GM21786 (cell line): ENCODE results near the gene ENTPD6.
A peak's percentile ranks its signal among the peaks of the same experiment; 100 is the strongest.
"Not testable (repeated sequence)": the region's sequence is repeated elsewhere in the genome, so short reads cannot be mapped to it uniquely, and the experiment has no call there.

ENCODE experiments used
- ATAC-seq: cut with Tn5 transposase; IDR thresholded peaks from one replicate; pipeline ENCODE4 v1.9.1; 2021; ENCODE audit not compliant: unreplicated experiment

The ENTPD6 gene

DNA sequence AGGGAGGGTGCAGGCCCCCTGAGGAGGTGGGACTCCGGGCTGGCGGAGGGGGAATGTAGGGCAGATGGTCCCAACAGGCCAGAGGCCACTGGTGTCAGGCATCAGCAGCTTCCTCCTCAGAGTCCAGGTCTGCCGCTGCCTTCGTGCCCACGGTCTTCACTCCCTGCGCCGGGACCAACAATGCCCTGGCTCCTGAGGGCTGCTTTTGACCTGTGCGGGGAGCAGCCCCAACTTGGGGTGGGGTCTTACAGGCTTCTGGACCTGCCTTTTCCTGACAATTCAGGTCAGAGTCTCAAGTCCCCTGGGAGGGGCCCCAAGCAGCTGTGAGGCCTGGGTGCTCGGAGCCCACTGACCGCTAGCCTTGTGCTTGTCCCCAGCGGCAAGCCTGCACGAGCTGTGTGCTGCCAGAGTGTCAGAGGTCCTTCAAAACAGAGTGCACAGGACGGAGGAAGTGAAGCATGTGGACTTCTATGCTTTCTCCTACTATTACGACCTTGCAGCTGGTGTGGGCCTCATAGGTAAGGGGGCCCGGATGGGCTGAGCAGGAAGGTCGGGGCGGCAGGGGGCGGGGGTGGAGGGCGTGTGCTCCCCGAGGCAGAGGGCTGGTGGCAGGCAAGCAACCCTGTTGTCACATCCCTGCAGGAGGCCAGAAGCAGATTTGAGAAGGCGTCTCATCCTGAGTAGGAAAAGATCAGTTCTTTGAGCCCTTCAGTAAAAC, 27.1 kb downstream of the ENTPD6 start:
- ATAC-seq: no peak

- ATAC-seq: no peak
Observed at GRCh38 chr20:25223179-25223661, 27.7 kb downstream of the ENTPD6 start.

- no peak for ATAC-seq
Observed at GRCh38 chr20:25223765-25224720, 28.5 kb downstream of the ENTPD6 start.

DNA sequence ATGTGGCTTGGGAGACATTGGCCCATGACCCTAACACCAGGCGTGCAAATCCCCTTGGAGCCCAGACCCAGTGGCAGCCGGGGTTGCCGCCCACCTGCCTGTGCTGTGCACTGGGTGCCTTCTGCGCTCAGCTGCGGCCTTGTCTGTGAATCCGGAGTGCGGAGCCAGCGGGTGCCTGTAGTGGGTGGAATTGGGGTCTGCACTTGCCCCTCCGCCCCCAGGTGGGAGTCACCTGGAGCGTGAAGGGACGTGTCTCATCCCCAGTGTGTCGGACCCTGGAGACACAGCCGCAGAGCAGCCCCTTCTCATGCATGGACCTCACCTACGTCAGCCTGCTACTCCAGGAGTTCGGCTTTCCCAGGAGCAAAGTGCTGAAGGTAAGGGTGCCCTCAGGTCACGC, 29.4 kb downstream of the ENTPD6 start:
- ATAC-seq: no peak

DNA sequence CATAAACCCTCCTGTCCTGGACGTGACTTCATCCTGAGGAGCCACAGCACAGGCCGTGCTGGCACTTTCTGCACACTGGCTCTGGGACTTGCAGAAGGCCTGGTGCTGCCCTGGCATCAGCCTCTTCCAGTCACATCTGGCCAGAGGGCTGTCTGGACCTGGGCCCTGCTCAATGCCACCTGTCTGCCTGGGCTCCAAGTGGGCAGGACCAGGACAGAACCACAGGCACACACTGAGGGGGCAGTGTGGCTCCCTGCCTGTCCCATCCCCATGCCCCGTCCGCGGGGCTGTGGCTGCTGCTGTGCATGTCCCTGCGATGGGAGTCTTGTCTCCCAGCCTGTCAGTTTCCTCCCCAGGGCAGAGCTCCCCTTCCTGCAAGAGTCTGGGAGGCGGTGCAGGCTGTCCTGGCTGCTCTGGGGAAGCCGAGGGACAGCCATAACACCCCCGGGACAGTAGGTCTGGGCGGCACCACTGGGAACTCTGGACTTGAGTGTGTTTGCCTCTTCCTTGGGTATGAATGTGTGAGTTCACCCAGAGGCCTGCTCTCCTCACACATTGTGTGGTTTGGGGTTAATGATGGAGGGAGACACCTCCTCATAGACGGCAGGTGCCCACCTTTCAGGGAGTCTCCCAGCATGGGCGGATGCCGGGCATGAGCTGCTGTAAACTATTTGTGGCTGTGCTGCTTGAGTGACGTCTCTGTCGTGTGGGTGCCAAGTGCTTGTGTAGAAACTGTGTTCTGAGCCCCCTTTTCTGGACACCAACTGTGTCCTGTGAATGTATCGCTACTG, 30.3 kb downstream of the ENTPD6 start:
- no peak for ATAC-seq

- no peak for ATAC-seq
Observed at GRCh38 chr20:25226433-25227316, 31.2 kb downstream of the ENTPD6 start.

- no peak for ATAC-seq
Observed at GRCh38 chr20:25227317-25227831, 31.9 kb downstream of the ENTPD6 start.

DNA sequence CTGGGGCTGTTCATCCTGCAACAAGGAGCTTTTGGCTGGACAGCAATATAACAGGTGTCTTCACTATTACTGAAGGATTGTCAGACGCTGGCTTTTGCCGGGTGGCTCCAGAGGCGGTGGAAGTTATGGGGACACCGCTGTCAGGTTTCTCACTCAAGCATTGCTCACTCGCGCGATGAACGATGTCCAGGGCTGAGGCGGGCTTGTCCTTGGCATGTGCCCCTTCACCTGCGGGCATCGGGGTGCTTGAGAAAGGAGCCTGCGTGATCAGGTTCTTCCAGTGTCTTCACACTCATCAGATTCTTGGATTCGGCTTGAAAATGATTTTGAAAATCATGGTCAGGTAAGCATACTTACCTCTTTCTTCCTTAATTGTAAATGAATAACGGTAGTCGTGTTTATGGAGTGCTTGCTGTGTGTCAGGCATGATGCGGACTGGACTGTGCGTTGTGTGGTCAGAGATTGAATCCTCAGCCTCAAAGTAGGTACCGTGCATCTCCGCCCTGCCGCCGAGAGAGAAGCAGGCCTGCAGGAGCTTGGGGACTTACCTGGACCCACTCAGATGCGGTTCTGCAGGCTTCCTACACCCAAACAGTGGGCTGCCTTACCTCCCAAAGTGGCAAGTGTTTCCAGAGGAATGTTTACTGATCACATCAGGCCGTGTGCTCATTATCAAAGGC, 34.1 kb downstream of the ENTPD6 start:
- ATAC-seq: no peak

DNA sequence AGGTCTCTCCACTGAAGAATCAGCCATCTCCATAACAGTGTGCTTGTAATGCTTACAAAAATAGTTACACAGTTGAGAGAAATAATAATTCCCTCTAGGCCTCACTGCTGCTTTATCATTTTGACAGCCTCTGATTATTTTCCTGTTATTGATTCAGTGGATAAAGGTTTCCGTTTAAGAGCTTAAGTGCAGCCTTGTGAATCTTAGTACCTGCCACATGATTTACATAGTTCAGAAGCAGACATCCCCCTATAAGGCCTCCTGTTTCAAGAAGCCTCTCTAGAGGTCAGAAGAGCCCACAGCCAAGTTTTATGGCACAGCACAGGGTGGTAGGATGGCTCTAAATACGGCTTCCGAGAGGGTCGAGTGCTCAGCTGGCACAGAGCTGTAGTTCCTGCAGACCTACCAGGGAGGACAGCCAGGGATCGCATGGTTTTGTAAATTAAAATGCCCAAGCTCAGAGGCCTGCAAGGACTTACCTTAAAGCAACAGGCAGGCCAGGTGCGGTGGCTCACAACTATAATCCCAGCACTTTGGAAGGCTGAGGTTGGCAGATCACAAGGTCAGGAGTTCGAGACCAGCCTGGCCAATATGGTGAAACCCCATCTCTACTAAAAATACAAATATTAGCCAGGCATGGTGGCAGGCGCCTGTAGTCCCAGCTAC, 34.8 kb downstream of the ENTPD6 start:
- ATAC-seq: peak; percentile 75

GRCh38 chr20:25233016-25233772, 37.7 kb downstream of the ENTPD6 start:
- no peak for ATAC-seq

DNA sequence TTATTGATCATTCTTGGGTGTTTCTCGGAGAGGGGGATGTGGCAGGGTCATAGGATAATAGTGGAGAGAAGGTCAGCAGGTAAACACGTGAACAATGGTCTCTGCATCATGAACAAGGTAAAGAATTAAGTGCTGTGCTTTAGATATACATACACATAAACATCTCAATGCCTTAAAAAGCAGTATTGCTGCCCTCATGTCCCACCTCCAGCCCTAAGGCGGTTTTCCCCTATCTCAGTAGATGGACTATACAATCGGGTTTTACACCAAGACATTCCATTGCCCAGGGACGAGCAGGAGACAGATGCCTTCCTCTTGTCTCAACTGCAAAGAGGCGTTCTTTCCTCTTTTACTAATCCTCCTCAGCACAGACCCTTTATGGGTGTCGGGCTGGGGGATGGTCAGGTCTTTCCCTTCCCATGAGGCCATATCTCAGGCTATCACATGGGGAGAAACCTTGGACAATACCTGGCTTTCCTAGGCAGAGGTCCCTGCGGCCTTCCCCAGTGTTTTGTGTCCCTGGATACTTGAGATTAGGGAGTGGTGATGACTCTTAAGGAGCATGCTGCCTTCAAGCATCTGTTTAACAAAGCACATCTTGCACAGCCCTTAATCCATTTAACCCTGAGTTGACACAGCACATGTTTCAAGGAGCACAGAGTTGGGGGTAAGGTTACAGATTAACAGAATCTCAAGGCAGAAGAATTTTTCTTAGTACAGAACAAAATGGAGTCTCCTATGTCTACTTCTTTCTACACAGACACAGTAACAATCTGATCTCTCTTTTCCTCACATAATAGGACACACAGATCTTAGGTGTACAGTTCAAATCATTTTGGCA, 38.7 kb downstream of the ENTPD6 start:
- ATAC-seq: not testable (repeated sequence)

- ATAC-seq: no peak
Observed at GRCh38 chr20:25236450-25237304, 41.2 kb downstream of the ENTPD6 start.

- peak; percentile 72 for ATAC-seq
Observed at GRCh38 chr20:25237610-25238318, 42.3 kb downstream of the ENTPD6 start.

DNA sequence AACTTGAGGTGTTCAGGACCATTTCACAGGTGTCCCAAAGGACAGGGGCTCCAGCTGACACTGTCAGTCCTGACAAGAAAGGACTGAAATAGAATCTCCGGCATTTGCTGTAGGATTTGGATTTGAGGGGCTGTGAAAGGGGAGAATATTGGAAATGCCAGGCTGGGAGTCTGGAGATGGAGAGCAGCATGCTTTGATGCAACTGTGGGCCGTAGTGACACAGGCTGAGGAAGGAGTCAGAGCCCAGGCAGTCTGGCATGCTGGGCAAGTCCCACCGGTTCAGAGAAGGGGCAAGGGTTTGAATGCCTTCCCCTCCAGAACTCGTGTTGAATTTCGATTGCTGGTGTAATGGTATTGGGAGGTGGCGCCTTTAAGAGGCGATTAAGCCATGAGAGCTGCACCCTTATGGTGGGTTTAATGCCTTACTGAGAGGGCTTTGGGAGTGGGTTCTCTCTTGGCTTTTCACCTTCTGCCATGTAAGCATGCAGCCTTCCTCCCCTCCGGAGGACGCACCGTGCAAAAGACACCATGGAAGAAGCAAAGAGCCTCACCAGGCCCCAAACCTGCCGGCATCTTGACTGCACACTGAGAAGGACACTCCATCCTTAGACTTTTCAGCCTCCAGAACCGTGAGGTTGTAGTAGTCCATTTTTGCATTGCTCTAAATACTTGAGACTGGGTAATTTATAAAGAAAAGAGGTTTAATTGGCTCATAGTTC, 43.0 kb downstream of the ENTPD6 start:
- ATAC-seq: no peak
